OCI-LY1 (cell line): ENCODE measurements around the gene NOP56.

Source experiments
- H2AFZ ChIP-seq: fragments of 200-600 bp; sonication (generic), shearing (Covaris generic); 2 replicates; pipeline ENCODE4 v1.6.0; 2014; ENCODE audit warnings: antibody characterized with exemption, mild to moderate bottlenecking, low read length
- H3F3A ChIP-seq: fragments of 200-600 bp; sonication (generic), shearing (Covaris generic); 2 replicates; pipeline ENCODE4 v1.6.0; 2014; ENCODE audit warnings: mild to moderate bottlenecking, antibody characterized with exemption, low read length, moderate library complexity; ENCODE audit not compliant: insufficient read depth
- H3K27ac ChIP-seq: fragments of 200-600 bp; sonication (generic); 2 replicates; pipeline ENCODE4 v1.5.1; 2014; ENCODE audit warnings: low read length, mixed run types, mild to moderate bottlenecking, low read depth; ENCODE audit not compliant: poor library complexity, severe bottlenecking
- H3K27me3 ChIP-seq: fragments of 200-600 bp; sonication (generic); 2 replicates; pipeline ENCODE4 v1.6.0; 2014; ENCODE audit warnings: antibody characterized with exemption, mild to moderate bottlenecking, low read length, moderate library complexity; ENCODE audit not compliant: insufficient read depth
- H3K36me3 ChIP-seq: fragments of 200-600 bp; sonication (generic); 2 replicates; pipeline ENCODE4 v1.6.1; 2014; ENCODE audit warnings: mild to moderate bottlenecking, antibody characterized with exemption, low read length, moderate library complexity, mixed read lengths; ENCODE audit not compliant: insufficient read depth
- H3K4me1 ChIP-seq: fragments of 200-600 bp; sonication (generic); 2 replicates; pipeline ENCODE4 v1.5.1; 2014; ENCODE audit warnings: mild to moderate bottlenecking, low read length, moderate library complexity; ENCODE audit not compliant: insufficient read depth, severe bottlenecking
- H3K4me2 ChIP-seq: fragments of 200-600 bp; sonication (generic), shearing (Covaris generic); 2 replicates; pipeline ENCODE4 v1.6.1; 2014; ENCODE audit warnings: low read length
- H3K4me3 ChIP-seq: fragments of 200-600 bp; sonication (generic); 2 replicates; pipeline ENCODE4 v1.5.1; 2014; ENCODE audit warnings: low read length, low read depth, mild to moderate bottlenecking, mixed read lengths; ENCODE audit not compliant: poor library complexity, severe bottlenecking
- H3K79me2 ChIP-seq: fragments of 200-600 bp; shearing (Covaris generic); 2 replicates; pipeline ENCODE4 v1.6.1; 2016; ENCODE audit warnings: mixed run types, low read length, mixed read lengths; ENCODE audit not compliant: insufficient read depth
- H3K9ac ChIP-seq: fragments of 200-600 bp; sonication (generic), shearing (Covaris generic); 2 replicates; pipeline ENCODE4 v1.6.1; 2014; ENCODE audit warnings: mild to moderate bottlenecking, low read length, mixed read lengths
- H3K9me2 ChIP-seq: fragments of 200-600 bp; sonication (generic), shearing (Covaris generic); 2 replicates; pipeline ENCODE4 v1.6.1; 2014; ENCODE audit warnings: low read depth, mild to moderate bottlenecking, low read length, mixed read lengths
- H3K9me3 ChIP-seq: fragments of 200-600 bp; shearing (Covaris generic); 2 replicates; pipeline ENCODE4 v1.6.1; 2014; ENCODE audit warnings: low read length, mixed read lengths
- H4K20me1 ChIP-seq: fragments of 200-600 bp; sonication (generic), shearing (Covaris generic); 2 replicates; pipeline ENCODE4 v1.6.0; 2016; ENCODE audit warnings: mild to moderate bottlenecking, low read length; ENCODE audit not compliant: insufficient read depth
- EZH2 ChIP-seq: fragments of 200-600 bp; sonication (generic), shearing (Covaris generic); IDR thresholded peaks from 2 replicates; pipeline ENCODE4 v1.8.0; 2017; ENCODE audit warnings: borderline replicate concordance, mixed run types, mild to moderate bottlenecking, antibody characterized with exemption, low read length, moderate library complexity, mixed read lengths
- TF ChIP-seq, protein P1 (sequence below): fragments of 200-600 bp; sonication (generic), shearing (Covaris generic); IDR thresholded peaks from 2 replicates; pipeline ENCODE4 v1.5.1; 2017; ENCODE audit warnings: mild to moderate bottlenecking, antibody characterized with exemption, low read length, moderate library complexity, mixed read lengths

NOP56 gene

DNA sequence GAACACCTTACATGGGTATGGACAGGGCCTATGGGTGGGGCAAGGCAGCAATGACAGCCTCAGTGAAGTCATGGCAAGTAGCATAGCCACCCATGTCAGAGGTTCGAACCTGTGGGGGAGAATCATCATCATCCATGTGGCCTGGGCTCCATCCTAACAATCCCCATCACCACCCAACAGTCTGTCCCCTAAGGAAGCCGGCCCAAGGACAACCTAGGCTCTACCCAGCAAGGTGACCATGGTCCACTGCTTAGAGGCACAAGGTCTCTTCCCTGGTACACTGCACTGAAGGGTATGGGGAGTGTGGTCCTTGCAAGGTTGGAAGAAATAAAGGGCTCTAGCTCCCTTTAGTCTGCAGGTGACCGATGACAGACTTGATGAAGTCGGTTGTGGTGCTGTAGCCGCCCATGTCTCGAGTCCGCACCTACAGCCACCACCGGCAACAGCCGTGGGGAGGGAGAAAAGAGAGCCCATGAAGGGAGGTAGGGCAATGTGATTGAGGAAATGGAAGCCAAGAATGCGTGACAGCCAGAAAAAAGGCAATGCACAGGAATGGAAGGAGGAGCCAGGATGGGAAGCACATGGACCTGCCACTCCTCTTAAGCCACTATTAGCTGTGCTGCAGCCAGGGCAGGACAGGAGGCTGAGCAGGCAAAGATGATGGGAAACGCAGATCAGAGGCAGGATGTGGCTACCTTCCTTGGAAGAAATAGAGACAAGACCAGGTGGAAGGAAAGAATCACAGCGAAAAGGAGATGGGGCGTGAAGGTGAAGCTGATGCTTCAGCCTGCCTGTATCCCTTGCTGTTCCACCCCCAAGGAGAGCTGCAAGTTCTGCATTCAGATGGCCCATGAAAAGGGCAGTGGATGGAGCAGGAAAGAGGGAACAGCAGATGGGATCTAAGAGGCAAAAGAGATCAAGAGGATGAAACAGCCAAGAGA is 6.3 kb downstream of the NOP56 start:
- 0 out of 2 replicates have a peak, but pooled peaks cover 2% of the 10 kb centered on the region for H4K20me1 ChIP-seq
- H3K4me2 ChIP-seq: no peak overlapping the region

DNA sequence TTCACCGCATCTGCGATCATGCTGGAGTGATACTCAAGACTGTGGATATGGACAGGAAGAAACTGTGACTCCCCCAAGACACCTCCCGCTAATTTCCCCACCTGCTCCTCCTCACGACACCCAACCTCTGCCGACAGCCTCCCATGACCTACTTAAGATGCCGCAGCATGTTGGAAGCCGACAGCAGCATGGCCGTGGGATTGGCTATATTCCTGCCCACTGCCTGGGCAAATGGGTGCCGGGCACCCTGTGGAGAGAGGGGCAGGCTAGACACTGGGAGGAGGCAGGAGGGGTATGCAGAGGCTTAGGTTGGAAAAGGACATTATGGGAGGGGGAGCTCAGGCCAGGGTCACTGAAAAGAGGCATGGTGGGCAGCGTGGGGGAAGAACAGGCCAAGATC is 7.1 kb downstream of the NOP56 start:
- no peaks in the 10 kb centered on the region for H3K27me3 ChIP-seq
- peaks cover 7% of the 10 kb centered on the region; the same call in 1 of the 2 replicates for H3F3A ChIP-seq
- TF ChIP-seq, protein P1, sequence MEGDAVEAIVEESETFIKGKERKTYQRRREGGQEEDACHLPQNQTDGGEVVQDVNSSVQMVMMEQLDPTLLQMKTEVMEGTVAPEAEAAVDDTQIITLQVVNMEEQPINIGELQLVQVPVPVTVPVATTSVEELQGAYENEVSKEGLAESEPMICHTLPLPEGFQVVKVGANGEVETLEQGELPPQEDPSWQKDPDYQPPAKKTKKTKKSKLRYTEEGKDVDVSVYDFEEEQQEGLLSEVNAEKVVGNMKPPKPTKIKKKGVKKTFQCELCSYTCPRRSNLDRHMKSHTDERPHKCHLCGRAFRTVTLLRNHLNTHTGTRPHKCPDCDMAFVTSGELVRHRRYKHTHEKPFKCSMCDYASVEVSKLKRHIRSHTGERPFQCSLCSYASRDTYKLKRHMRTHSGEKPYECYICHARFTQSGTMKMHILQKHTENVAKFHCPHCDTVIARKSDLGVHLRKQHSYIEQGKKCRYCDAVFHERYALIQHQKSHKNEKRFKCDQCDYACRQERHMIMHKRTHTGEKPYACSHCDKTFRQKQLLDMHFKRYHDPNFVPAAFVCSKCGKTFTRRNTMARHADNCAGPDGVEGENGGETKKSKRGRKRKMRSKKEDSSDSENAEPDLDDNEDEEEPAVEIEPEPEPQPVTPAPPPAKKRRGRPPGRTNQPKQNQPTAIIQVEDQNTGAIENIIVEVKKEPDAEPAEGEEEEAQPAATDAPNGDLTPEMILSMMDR: no peak
- TF ChIP-seq EZH2: no peak
- no peak overlapping the region for H3K27ac ChIP-seq
- H3K79me2 ChIP-seq: no peaks in the 10 kb centered on the region
- H3K9me3 ChIP-seq: no peaks in the 10 kb centered on the region
- no peak overlapping the region for H2AFZ ChIP-seq
- no peaks in the 10 kb centered on the region for H4K20me1 ChIP-seq
- no peaks in the 10 kb centered on the region for H3K9me2 ChIP-seq
- no peak overlapping the region for H3K9ac ChIP-seq
- H3K36me3 ChIP-seq: peaks cover 76% of the 10 kb centered on the region
- no peak overlapping the region for H3K4me3 ChIP-seq
- peaks cover 27% of the 10 kb centered on the region for H3K4me1 ChIP-seq
- no peak overlapping the region for H3K4me2 ChIP-seq

More for the DNA sequence above, 6.3 kb downstream of the NOP56 start:
- no peak for TF ChIP-seq EZH2
- TF ChIP-seq, protein P1: no peak
- Histone ChIP-seq H3K36me3 (peaks cover 85% of the 10 kb centered on the region), H3K4me1 (peaks cover 33% of the 10 kb centered on the region), H3K27me3 (no peaks in the 10 kb centered on the region), H3K9ac (no peak overlapping the region), H3K27ac (no peak overlapping the region), H3K79me2 (peaks cover 7% of the 10 kb centered on the region), H3K9me3 (no peaks in the 10 kb centered on the region), H2AFZ (no peak overlapping the region), H3K9me2 (no peaks in the 10 kb centered on the region), H3F3A (peaks cover 7% of the 10 kb centered on the region; the same call in 1 of the 2 replicates), H3K4me3 (no peak overlapping the region)

- no peaks in the 10 kb centered on the region for H3K79me2 ChIP-seq
- H2AFZ ChIP-seq: no peak overlapping the region
Observed at GRCh38 chr20:2663364-2663886, 11.0 kb downstream of the NOP56 start.

More at GRCh38 chr20:2663364-2663886, 11.0 kb downstream of the NOP56 start:
- Histone ChIP-seq H3K4me1 (peaks cover 15% of the 10 kb centered on the region), H3K9me2 (no peaks in the 10 kb centered on the region), H3K4me3 (peak overlapping the region; percentile 78), H3K9me3 (no peaks in the 10 kb centered on the region), H3F3A (peaks cover 3% of the 10 kb centered on the region; the same call in 1 of the 2 replicates), H3K9ac (peak overlapping the region; percentile 80), H3K4me2 (peak overlapping the region; percentile 95), H3K27ac (peak overlapping the region; percentile 62), H3K36me3 (peaks cover 37% of the 10 kb centered on the region), H3K27me3 (no peaks in the 10 kb centered on the region), H4K20me1 (no peaks in the 10 kb centered on the region)
- TF ChIP-seq EZH2: no peak
- TF ChIP-seq, protein P1: no peak
